ENCODE data around the gene GABPB2.
A peak's percentile ranks its signal among the peaks of the same experiment; 100 is the strongest.

Gene GABPB2

DNA sequence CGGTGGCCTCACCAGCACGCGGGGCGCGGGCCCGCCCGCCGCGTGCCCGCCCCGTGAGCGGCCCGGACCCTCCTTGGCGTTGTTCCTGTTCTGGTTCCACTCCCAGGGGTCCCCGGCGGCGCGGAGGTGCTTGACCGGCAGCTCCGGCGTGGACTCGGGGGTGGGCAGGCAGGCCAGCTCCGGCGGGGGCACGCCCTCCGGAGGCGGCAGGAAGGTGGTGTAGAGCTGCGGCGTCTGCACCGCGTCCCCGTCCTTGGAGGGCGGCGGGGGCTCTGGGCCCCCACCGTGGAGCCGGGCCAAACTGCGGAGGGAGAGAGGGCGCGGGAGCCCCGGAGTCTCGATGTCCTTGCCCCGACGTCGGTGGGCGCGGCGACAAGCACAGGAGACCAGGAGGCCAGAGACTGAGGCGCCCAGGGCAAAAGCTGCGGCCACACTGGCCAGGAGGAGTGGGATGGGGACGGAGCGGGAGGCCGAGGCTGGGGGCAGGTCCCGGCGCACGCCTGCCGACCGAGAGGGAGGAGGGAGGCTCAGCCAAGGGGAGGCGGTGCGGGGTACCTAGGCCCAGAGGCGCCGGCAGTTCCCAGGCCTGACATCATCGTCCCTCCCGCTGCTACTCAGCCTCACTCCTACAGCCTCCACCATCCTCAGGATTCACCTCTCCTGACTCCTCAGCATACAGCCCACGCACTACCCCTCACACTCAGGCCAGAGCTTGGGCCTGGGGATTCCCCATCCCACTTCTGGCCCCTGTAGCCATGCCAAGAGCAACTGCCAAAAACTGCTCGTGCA lies 62.7 kb downstream of the GABPB2 start:
- DNase-seq (ENCODE audit: low read depth in 2 of 2) = no peak

DNA sequence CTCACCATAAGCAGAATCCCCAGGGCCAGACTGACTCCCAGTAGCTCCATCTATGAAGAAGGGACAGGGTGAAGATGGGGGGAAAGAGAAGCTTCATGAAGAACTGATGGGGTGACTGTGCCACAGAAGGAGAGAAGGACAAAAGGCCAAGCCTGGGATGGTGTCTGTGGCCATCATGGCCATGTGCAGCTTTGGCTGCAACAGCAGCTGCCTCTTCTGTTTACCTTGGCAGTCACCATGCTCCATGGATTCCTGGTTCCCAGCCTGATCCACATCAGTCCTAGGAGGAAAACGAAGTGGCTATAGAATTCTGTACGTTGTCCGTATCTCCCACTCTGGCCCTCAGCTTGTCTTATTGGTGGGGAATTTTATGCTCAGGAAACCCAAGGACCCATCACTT lies 63.8 kb downstream of the GABPB2 start:
- DNase-seq (ENCODE audit: low read depth in 2 of 2) = no peak

GRCh38 chr1:151134991-151135390 lies 64.4 kb downstream of the GABPB2 start:
- DNase-seq (ENCODE audit: low read depth in 2 of 2) = no peak

DNA sequence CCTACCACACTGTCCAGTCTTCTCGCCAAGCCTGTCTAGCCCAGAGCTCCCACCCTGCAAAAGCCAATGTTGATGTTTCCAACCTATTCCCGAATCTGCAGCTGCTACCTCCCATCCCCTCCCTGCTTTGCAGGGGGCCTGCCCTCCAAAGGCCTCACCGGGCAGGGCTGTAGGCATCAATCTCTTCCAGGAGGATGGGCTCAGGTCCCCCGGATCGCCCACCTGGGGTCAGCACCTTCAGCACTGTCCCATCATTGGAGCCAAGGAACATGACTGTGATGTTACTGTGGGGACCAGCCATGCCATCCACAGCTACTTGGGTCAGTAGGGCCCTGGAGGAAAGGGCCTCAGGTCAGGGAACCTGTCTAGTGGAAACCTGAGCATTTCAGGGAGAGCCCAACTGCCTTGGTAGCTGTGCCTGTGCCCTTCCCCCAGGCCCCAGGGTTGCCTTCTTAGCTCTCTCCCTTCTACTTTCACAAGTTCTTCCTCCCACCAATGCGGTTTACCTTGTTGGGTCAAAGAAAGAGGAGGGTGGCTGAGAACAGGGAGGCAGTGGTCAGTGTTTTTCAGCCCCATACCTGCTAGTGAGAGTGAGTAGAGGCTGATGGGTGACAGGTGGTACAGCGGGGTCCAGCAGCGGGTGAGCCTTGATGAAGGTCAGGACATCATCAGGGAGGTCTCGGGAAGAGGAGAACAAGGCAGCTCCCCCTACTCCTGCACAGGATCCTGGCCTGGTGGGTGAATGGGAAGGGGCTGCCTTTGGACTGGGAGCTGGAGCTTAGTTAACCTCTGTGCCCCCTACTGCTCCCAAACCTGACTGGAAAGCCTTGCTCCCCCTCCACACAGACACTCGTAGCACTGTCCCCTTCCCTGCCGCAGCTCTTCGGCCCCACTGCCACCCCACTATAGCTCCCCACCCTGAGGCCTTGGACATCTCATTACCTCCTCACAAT lies 65.1 kb downstream of the GABPB2 start:
- DNase-seq (ENCODE audit: low read depth in 2 of 2) = no peak

DNA sequence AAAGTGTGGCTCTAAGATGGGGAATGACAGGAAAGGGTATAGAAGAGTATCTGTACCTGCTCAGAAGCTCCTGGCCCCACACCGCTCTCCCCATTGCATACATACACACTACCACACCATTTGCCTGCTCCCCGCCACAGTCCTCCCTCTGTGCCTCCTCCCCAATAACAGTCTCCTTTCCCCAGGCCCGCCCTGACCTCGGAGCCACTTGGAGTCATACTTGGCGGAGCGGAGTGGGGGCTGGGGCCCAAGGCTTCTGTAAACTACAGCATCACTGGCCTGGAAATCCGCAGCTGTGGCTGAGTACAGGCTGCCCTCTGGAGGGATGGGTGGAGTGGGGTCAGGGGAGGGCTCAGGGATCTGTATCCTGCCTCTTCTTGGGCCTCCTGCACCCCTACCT lies 67.2 kb downstream of the GABPB2 start:
- no peak for DNase-seq (ENCODE audit: low read depth in 2 of 2)

- DNase-seq (ENCODE audit: low read depth in 2 of 2) = no peak
Measured at GRCh38 chr1:151142411-151143056, 72.0 kb downstream of the GABPB2 start.

DNA sequence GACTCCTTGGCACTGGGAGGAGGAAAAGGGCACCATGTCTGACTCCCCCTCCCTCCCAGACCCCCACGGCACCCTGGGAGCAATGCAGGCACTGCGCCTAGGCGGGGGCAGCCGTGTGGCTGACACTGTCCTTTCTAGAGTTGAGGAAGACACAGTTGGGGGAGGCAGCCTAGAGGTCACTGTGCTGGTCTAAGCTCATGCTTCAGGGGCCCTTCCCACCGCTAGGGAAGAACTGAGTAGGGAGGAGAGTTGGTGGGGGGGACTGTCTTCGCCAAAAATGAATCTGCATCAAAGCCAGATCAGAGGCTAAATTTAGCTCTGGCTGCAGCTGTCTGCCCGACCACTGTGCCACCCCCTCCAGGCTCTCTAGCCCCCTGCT lies 72.5 kb downstream of the GABPB2 start:
- no peak for DNase-seq (ENCODE audit: low read depth in 2 of 2)

GRCh38 chr1:151143986-151144385 lies 73.4 kb downstream of the GABPB2 start:
- DNase-seq (ENCODE audit: low read depth in 2 of 2) = no peak

DNA sequence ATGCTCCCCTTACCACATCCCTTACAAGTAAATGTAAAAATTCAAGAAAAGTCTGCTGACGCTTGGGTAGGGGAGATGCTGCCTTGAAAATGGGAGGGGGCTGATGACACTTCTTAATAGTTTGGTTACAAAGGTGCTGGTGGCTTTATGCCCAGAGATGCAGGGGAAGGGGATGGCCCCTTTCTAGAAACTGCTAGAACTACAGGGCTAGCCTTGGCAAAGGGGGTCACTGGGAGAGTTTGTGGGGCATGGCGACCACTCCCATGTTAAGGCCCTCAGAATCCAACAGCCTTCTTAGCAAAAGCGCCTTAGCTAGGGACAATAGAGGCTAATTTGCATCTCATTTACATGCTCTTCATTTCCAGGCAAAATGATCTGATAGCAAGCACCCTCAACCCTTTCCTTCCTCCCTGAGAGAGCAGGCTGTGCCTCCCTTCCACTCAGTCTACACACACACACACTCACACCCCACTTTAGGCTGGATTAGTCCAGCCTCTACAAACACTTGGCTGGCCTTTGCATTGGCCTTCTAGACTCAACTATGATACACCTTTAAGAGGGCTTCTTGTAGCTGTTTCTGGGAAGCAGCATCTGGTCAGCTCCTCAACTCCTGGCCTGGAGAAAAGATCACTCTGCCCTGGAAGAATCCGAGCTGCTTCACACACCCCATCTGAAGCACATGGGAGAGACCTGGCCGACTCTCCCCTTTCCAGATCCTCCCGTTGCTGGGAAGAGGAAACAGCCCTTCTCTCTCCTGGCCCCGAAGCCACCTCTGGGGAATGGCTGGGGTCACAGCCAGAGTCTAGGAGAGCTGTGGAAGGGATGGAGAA lies 74.1 kb downstream of the GABPB2 start:
- DNase-seq (ENCODE audit: low read depth in 2 of 2) = no peak

GRCh38 chr1:151145304-151146071 lies 74.9 kb downstream of the GABPB2 start:
- no peak for DNase-seq (ENCODE audit: low read depth in 2 of 2)

DNA sequence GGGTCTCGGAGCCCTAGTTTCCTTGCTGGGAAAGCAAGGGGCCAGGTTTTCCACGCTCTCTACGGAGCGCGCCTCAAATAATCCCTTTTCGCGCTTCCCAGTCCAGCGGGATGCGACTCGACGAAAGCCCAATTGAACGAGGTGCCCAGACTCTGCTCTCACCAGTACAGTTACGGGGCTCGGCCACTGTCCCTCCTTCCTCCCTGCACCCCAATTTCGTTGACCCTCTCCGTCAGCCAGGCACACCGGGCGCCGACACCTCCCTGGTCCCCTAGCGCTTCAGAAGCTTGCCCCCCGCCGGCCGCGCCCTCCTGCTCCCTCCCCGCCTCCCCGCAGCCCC lies 75.5 kb downstream of the GABPB2 start:
- no peak for DNase-seq (ENCODE audit: low read depth in 2 of 2)

DNA sequence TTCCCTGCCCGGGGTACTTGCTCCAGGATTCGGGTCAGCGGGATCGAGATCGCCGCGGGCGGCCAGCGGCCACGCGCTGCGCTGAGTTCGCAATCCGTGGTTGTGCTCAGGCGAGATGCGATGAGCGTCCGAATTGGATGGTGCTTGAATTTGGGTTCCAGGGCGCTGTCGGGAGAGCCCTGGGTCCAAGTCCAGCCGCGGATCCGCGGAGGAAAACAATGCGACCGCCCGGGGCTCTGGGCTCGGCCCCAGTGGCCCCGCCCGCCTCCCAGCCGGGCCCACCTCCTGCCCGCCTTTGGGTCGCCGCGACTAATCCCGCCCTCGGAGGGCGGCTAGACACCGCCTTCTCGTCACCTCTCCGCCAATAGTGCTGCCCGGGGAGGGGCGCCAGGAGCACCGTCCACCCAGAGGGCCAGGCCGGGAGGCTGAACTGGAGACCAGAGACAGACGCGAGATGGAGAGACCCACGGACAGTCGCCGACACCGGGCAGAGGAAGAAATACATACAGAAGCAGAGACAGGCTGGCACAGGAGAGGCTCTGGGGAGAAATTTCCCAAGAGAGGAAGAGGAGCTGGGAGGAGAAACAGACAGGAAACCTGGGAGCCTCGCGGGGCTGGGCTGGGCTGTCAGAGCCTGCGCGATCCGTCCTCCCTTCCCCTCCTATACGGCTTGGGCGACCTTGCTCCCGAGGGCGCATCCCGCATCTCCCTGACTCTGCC lies 76.0 kb downstream of the GABPB2 start, which contains the start of gene SEMA6C:
TSS of gene SEMA6C (minus strand) at position 220 of the 720 bp plus-strand sequence. CDS start 4,010 bp downstream, outside the sequence.
- DNase-seq (ENCODE audit: low read depth in 2 of 2) = peak; percentile 75 to 86

- no peak for DNase-seq (ENCODE audit: low read depth in 2 of 2)
Measured at GRCh38 chr1:151147132-151147503, 76.6 kb downstream of the GABPB2 start.

DNA sequence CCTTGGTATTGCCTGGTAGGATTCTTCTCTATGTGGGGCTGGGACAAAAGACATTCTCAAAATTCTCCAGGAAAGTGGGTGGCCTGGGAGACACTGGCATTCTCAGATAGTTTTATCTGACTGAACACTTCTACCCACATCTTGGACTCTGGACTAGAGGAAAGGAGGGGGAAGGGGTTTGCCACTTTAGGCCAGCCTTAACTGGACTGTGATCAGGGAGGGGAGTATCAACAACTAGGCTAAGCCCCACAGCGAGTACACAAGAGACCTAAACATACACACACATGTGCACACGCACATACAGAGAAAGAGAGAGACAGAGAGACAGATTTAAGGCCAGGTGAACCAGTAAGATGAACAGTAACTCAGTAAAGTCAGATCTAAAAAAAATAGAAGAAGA lies 77.1 kb downstream of the GABPB2 start:
- no peak for DNase-seq (ENCODE audit: low read depth in 2 of 2)

- DNase-seq (ENCODE audit: low read depth in 2 of 2) = peak; percentile 70 to 83
Measured at GRCh38 chr1:151156515-151156819, 85.9 kb downstream of the GABPB2 start, which contains the start of gene TNFAIP8L2. Gene TNFAIP8L2, plus strand, starts transcription at chr1:151156649. Its CDS starts 2,049 bp downstream, at chr1:151158698.

DNA sequence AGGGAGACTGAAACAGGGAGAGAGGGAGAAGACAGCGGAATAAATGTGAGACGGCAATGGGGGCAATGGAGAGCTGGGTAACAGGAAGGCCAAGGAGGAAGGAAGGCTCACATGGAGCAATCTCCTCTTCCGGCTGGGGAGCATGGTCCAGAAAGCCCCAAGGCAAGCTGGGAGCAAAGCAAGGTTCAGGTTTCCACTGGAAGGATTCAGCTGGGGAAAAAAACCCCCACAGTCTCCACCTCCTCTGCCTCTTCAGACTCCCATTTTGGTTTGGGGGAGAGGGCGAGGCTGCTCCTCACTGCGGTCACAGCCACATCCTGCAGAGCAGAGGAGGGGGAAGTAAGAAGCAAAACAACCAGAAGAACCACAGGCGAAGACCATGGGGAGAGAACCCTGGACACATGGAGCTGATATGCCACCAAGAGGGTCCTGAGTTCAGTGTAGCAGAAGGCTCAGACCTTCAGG lies 86.5 kb downstream of the GABPB2 start:
- peak; percentile 43 to 64 for DNase-seq (ENCODE audit: low read depth in 2 of 2)

GRCh38 chr1:151158326-151158725 lies 87.8 kb downstream of the GABPB2 start:
- peak; percentile 48 to 54 for DNase-seq (ENCODE audit: low read depth in 2 of 2)

- DNase-seq (ENCODE audit: low read depth in 2 of 2) = no peak
Measured at GRCh38 chr1:151158751-151159251, 88.2 kb downstream of the GABPB2 start.

- no peak for DNase-seq (ENCODE audit: low read depth in 2 of 2)
Measured at GRCh38 chr1:151159373-151159772, 88.8 kb downstream of the GABPB2 start.
